IMR-90 (cell line): Measurements from ENCODE around the gene NBEAL1. TPM values are rescaled to one million over a fixed set of nuclear protein-coding genes. Genes with fewer than 3 reads are reported as not detected.

Source experiments
- ATAC-seq: fragments of 200-7000 bp; cut with Tn5 transposase; 2 replicates; pipeline ENCODE4 v1.9.1; 2020; ENCODE audit warnings: low read depth, mild to moderate bottlenecking, moderate library complexity
- BruUV-seq: library from RNA; stranded (reverse); fragments of 400-500 nt; replicated peaks from 2 replicates; lab custom pipeline; 2021; lab: Mats Ljungman, UMichigan
- CTCF ChIA-PET: fragments of 300-600 bp; formaldehyde crosslinking; extraction: SDS; loops from one replicate; lab custom pipeline; 2021; ENCODE audit warnings: antibody characterized with exemption; lab: Yijun Ruan, JAX
- POLR2A ChIA-PET: fragments of 300-600 bp; sonication (Branson Sonifier 250); formaldehyde crosslinking; loops from one replicate; lab custom pipeline; 2022; ENCODE audit warnings: antibody characterized with exemption; ENCODE audit not compliant: unreplicated experiment; lab: Charles Lee
- DNase-seq: peaks from one replicate; pipeline ENCODE4 v3.0.0; 2013
- H2AFZ ChIP-seq: replicated peaks from 2 replicates; pipeline ENCODE3; 2013; ENCODE audit warnings: low read length, mild to moderate bottlenecking; ENCODE audit not compliant: poor library complexity
- H2AK5ac ChIP-seq: 2 replicates; pipeline ENCODE4 v1.6.1; 2013; ENCODE audit warnings: low read depth, low read length, inconsistent platforms
- H2AK9ac ChIP-seq: replicated peaks from 2 replicates; pipeline ENCODE3; 2013; ENCODE audit warnings: mild to moderate bottlenecking, low read depth, low read length, moderate library complexity; ENCODE audit not compliant: poor library complexity
- H2BK120ac ChIP-seq: 2 replicates; pipeline ENCODE4 v1.6.1; 2013; ENCODE audit warnings: low read depth, low read length, inconsistent platforms
- H2BK15ac ChIP-seq: 3 replicates; pipeline ENCODE4 v1.6.1; 2013; ENCODE audit warnings: low read depth, low read length, inconsistent platforms
- H2BK20ac ChIP-seq: 2 replicates; pipeline ENCODE4 v1.6.1; 2013; ENCODE audit warnings: low read depth, mild to moderate bottlenecking, inconsistent platforms, low read length, moderate library complexity
- H2BK5ac ChIP-seq: 2 replicates; pipeline ENCODE4 v1.6.1; 2013; ENCODE audit warnings: mild to moderate bottlenecking, low read depth, low read length, inconsistent platforms; ENCODE audit not compliant: poor library complexity, severe bottlenecking
- H3K14ac ChIP-seq: replicated peaks from 2 replicates; pipeline ENCODE4 v1.6.1; 2013; ENCODE audit warnings: low read depth, low read length, inconsistent platforms
- H3K18ac ChIP-seq: 2 replicates; pipeline ENCODE4 v1.6.1; 2013; ENCODE audit warnings: low read depth, low read length, control low read depth
- H3K23ac ChIP-seq: 2 replicates; pipeline ENCODE4 v1.6.1; 2013; ENCODE audit warnings: low read depth, low read length, inconsistent platforms
- H3K27ac ChIP-seq: 2 replicates; pipeline ENCODE4 v1.5.1; 2013; ENCODE audit warnings: mild to moderate bottlenecking, control low read depth, low read length; ENCODE audit not compliant: insufficient read depth
- H3K27me3 ChIP-seq: 2 replicates; pipeline ENCODE4 v1.6.1; 2013; ENCODE audit warnings: low read length; ENCODE audit not compliant: control insufficient read depth, insufficient read depth
- H3K36me3 ChIP-seq: 2 replicates; pipeline ENCODE4 v1.6.1; 2013; ENCODE audit warnings: low read length, mixed read lengths; ENCODE audit not compliant: control insufficient read depth, insufficient read depth
- H3K4ac ChIP-seq: 2 replicates; pipeline ENCODE4 v1.6.1; 2013; ENCODE audit warnings: low read depth, low read length, inconsistent platforms
- H3K4me1 ChIP-seq: 2 replicates; pipeline ENCODE4 v1.6.1; 2013; ENCODE audit warnings: low read length, mixed read lengths; ENCODE audit not compliant: control insufficient read depth, insufficient read depth
- H3K4me2 ChIP-seq: 2 replicates; pipeline ENCODE4 v1.6.1; 2013; ENCODE audit warnings: low read depth, mild to moderate bottlenecking, control low read depth, low read length, moderate library complexity
- H3K4me3 ChIP-seq: 2 replicates; pipeline ENCODE4 v1.5.1; 2013; ENCODE audit warnings: low read depth, mild to moderate bottlenecking, control low read depth, low read length, moderate library complexity; ENCODE audit not compliant: insufficient read depth
- H3K56ac ChIP-seq: 2 replicates; pipeline ENCODE4 v1.6.1; 2013; ENCODE audit warnings: low read length, inconsistent platforms; ENCODE audit not compliant: insufficient read depth; ENCODE audit errors: extremely low read depth
- H3K79me1 ChIP-seq, 2 experiments: 2 replicates each; pipeline ENCODE4 v1.6.1; 2013; ENCODE audit warnings: low read length in 2 of 2, inconsistent platforms in 1 of 2, low read depth in 1 of 2
- H3K9ac ChIP-seq: 2 replicates; pipeline ENCODE4 v1.6.1; 2013; ENCODE audit warnings: low read depth, low read length, control low read depth
- H3K9me1 ChIP-seq: 2 replicates; pipeline ENCODE4 v1.6.1; 2013; ENCODE audit warnings: low read length, inconsistent platforms; ENCODE audit not compliant: insufficient read depth
- H3K9me3 ChIP-seq: 2 replicates; pipeline ENCODE4 v1.6.1; 2013; ENCODE audit warnings: low read length; ENCODE audit not compliant: control insufficient read depth, insufficient read depth
- H4K20me1 ChIP-seq: 2 replicates; pipeline ENCODE4 v1.6.1; 2013; ENCODE audit warnings: low read length, inconsistent platforms; ENCODE audit not compliant: insufficient read depth
- H4K5ac ChIP-seq: 2 replicates; pipeline ENCODE4 v1.6.1; 2013; ENCODE audit warnings: mild to moderate bottlenecking, low read depth, low read length, control low read depth
- H4K8ac ChIP-seq, 2 experiments: 2 replicates each; pipeline ENCODE4 v1.6.1; 2013; ENCODE audit warnings: low read depth in 2 of 2, low read length in 2 of 2, control low read depth in 1 of 2, inconsistent platforms in 1 of 2
- H4K91ac ChIP-seq: 2 replicates; pipeline ENCODE4 v1.6.1; 2013; ENCODE audit warnings: low read depth, low read length, inconsistent platforms; ENCODE audit not compliant: insufficient read depth
- CEBPB ChIP-seq: IDR thresholded peaks from 2 replicates; pipeline ENCODE4 v1.6.1; 2012; ENCODE audit warnings: low read depth, low read length, improper control_type of control experiment
- CHD1 ChIP-seq: IDR thresholded peaks from 2 replicates; pipeline ENCODE4 v1.6.1; 2012; ENCODE audit warnings: low read depth, low read length, improper control_type of control experiment
- FOS ChIP-seq: fragments of 150-350 bp; IDR thresholded peaks from 2 replicates; pipeline ENCODE4 v1.6.1; 2016; ENCODE audit warnings: low read depth, low read length
- MAFK ChIP-seq: IDR thresholded peaks from 2 replicates; pipeline ENCODE4 v1.6.1; 2012; ENCODE audit warnings: low read depth, low read length, improper control_type of control experiment
- MAZ ChIP-seq: IDR thresholded peaks from 2 replicates; pipeline ENCODE4 v1.6.1; 2012; ENCODE audit warnings: low read depth, mild to moderate bottlenecking, low read length, improper control_type of control experiment, moderate library complexity, borderline replicate concordance
- RFX5 ChIP-seq: IDR thresholded peaks from 2 replicates; pipeline ENCODE4 v1.8.0; 2012; ENCODE audit warnings: low read depth, mild to moderate bottlenecking, low read length, moderate library complexity
- WGBS, 2 experiments: methylation state at CpG; one replicate each; pipeline versions ENCODE4 v1.1.5 to v1.1.7; 2013; ENCODE audit warnings: missing lambda C conversion rate in 2 of 2; ENCODE audit not compliant: insufficient read length in 1 of 2; ENCODE audit errors: extremely low coverage in 2 of 2; 5-methylcytosine and 5-hydroxymethylcytosine counted together
- dilution Hi-C: fragments of 300-500 bp; cut with HindIII; formaldehyde crosslinking; loops from one replicate; pipeline ENCODE4 v1.14.3; 2018; ENCODE audit warnings: low sequenced_read_pairs; ENCODE audit not compliant: unreplicated experiment
- in situ Hi-C: fragments of 300-500 bp; cut with MboI; formaldehyde crosslinking; loops from 3 replicates; pipeline ENCODE4 v1.14.3; 2019; ENCODE audit warnings: low sequenced_read_pairs, inconsistent platforms, mixed read lengths
- intact Hi-C: fragments of 100-400 bp; cut with micrococcal nuclease; formaldehyde crosslinking; loops from 2 replicates; pipeline ENCODE4 v1.10.0; 2022
- polyA plus RNA-seq, 3 experiments: library from polyadenylated mRNA; depleted of rRNA; stranded (reverse); fragments of >200 nt; gene quantifications; 2 replicates each; pipeline ENCODE4 v1.2.3, GENCODE V29; 2012; ENCODE audit warnings: low replicate concordance in 1 of 3
- total RNA-seq: library from RNA; depleted of rRNA; stranded (reverse); fragments of >200 nt; gene quantifications from 2 replicates; pipeline ENCODE4 v1.2.3, GENCODE V29; 2012

The NBEAL1 gene
- total and polyA plus RNA-seq, 2 of the 4 experiments (the other 2 are of a cell fraction): 6.4 to 38.0 TPM

- Histone ChIP-seq H3K79me1 (no peaks in the 10 kb centered on the region), H3K56ac (no peak overlapping the region), H3K18ac (no peak overlapping the region; the same call in 1 of the 2 replicates), H3K4me2 (peak overlapping the region; percentile 21; the same call in 1 of the 2 replicates), H2BK120ac (no peak overlapping the region), H3K9ac (no peak overlapping the region), H4K91ac (no peak overlapping the region), H4K8ac (no peak overlapping the region), H3K36me3 (peaks cover 16% of the 10 kb centered on the region), H3K4ac (no peak overlapping the region), H2AK9ac (no peak overlapping the region), H2BK20ac (no peak overlapping the region), H3K27me3 (no peaks in the 10 kb centered on the region), H3K4me1 (peaks cover 5% of the 10 kb centered on the region), H2BK5ac (peak overlapping the region; percentile 39), H2AFZ (no peak overlapping the region), H3K23ac (no peak overlapping the region), H3K27ac (no peak overlapping the region), H2BK15ac (no peak overlapping the region), H4K20me1 (no peaks in the 10 kb centered on the region), H3K9me3 (no peaks in the 10 kb centered on the region), H3K9me1 (no peaks in the 10 kb centered on the region), H3K14ac (no peak overlapping the region), H2AK5ac (no peak overlapping the region), H3K4me3 (no peak overlapping the region), H4K5ac (no peak overlapping the region)
- ATAC-seq (peak; percentile 40), DNase-seq (no peak)
- dilution Hi-C loops (no loop called here), in situ Hi-C loops (no loop called here), intact Hi-C loops (loop anchor here (2.0 to 10.0 kb wide), 3 partner anchors 20 to 542 kb away; no protein-coding TSS in a partner anchor)
- no CpG with 5 or more reads among the region's 2 CpGs for WGBS, 2 experiments
- no TSS peak for BruUV-seq
- ChIA-PET CTCF (interaction anchor here (0.6 kb wide), 1 partner anchor 10 kb away, joined by 3 read pairs; no protein-coding TSS in a partner anchor), POLR2A (no interaction called here)
- TF ChIP-seq FOS (no peak), RFX5 (no peak), CEBPB (peak; percentile 42), MAZ (no peak), MAFK (no peak), CHD1 (no peak)
Observed at GRCh38 chr2:203126996-203127395, 112.3 kb downstream of the NBEAL1 start.
